Measurements from ENCODE around the gene SHROOM4. TPM values are rescaled to one million over a fixed set of nuclear protein-coding genes. Genes with fewer than 3 reads are reported as not detected.

The SHROOM4 gene
- total RNA-seq, 1 donor from 2014 or later = 1.7 TPM

GRCh38 chrX:50615570-50616158, 198.3 kb downstream of the SHROOM4 start:
- no peak for DNase-seq

DNA sequence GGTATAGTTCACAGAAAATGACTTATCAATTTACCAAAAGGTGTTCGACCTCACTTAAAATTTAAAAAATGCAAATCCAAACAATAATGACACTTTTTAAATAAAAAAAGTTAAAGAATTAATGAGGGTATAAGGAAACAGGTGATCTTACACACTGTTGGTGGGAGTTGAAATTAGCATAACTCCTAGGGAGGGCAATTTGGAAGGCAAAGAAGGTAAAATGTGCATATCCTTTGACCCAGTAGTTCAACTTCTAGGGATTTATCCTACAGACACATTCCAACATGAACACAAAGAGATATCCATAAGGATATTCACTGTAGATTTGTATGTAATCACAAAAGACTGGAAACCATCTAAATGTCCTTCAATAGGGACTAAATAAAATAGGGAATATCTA, 199.5 kb downstream of the SHROOM4 start:
- DNase-seq = no peak

DNA sequence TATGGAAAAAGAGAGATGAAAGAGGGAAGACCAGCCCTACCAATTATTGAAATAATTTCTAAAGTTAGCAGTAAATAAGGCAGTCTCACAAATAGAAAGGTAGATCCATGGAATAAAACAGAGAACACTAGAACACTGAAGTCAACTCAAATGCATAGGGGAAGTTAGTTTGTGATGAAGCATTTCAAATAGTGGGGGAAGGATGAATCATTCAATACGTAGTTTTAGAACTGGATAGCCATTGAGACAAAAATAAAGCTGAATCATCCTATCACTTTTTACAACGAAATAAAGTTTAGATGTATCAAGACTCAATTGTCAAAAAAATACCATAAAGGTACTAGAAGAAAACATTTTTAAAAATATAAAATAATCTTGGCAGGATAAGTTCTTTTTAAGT, 200.1 kb downstream of the SHROOM4 start:
- no peak for DNase-seq

- DNase-seq = no peak
Measured at GRCh38 chrX:50609796-50610195, 204.2 kb downstream of the SHROOM4 start.

DNA sequence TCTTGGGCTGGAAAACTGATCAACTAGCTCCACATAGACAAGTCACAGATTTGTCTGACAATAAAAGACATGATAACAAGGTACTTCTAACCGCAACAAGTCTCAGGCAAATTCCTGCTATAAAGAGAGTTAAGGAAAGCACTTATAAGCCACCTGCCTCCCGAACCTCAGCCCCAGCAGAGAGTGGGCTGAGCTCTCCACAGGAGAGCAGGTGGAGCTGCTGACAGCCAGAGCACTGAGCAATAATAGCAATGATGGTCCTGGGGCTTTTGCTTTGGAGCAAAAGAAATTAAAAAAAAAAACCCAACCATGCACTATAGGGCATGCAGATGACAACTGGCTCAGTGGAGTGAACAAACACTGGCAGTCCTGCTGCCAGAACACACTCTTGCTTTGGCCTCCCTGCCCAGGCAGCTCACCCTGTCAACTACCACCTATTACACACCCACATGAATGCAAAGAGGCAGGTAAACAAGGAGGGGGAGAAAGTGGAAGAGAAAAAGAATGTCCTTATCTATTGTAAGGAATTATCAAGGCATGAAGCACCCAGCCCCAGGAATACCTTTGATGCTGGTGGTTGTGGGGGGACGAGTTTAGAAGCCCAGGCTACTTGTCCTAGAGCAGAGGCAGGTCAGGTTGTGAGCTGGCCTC, 207.6 kb downstream of the SHROOM4 start:
- DNase-seq = no peak

GRCh38 chrX:50596056-50596455, 217.9 kb downstream of the SHROOM4 start:
- DNase-seq = no peak

- no peak for DNase-seq
Measured at GRCh38 chrX:50594788-50595187, 219.2 kb downstream of the SHROOM4 start.

DNA sequence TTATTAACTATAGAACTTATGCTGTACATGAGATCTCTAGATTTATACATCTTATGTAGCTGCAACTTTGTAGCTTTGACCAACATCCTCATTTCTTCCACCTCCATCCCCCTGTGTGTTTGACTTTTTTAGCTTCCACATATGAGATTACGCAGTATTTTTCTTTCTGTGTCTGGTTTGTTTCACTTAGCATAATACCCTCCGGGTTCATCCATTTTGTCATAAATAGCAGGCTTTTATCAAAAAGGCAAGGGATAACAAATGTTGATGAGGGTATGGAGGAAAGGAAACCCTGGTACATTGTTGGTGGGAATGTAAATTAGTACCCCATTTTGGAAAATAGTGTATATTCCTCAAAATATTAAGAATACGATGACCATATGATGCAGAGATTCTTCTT, 227.0 kb downstream of the SHROOM4 start:
- no peak for DNase-seq

DNA sequence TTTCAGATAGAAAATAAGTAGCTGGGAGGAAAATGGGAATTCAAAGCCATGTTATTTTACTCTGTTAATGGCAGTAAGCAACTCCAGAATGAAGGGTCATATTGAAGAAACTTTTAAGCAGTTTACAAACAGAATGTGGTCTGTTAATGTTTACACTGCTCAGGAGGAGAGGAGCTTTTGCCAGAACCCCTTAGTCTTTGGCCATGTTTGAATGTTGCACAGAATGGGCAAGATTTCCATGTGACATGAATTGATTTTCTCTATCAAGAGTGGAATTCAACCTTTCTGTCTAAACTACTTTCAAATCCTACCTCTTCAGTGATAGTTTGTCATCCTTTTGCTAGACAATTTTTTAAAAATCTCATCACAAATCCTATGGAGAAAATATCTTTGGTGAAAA, 227.6 kb downstream of the SHROOM4 start:
- DNase-seq = no peak

GRCh38 chrX:50581405-50581804, 232.6 kb downstream of the SHROOM4 start:
- no peak for DNase-seq

- no peak for DNase-seq
Measured at GRCh38 chrX:50579955-50580354, 234.0 kb downstream of the SHROOM4 start.

GRCh38 chrX:50577326-50577725, 236.7 kb downstream of the SHROOM4 start:
- DNase-seq = no peak

DNA sequence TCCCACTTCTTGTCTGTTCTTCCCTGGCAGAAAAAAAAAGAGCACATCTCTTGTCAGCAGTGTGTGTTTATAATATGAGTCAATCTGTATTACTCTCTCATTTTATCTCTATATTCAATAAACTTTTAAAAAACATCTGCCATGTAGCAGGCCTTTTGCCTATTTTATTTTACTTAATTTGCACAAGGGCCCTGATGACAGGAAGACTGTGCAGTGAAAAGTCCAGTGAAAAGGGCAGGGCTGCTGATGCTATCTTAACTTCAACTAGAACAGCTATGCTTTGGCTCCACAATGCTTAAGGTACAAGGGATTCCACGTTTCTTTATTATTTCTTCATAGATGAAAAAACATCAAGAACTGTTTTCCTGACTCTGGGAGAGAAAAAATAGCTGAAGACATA, 246.4 kb downstream of the SHROOM4 start:
- no peak for DNase-seq

- DNase-seq = no peak
Measured at GRCh38 chrX:50565718-50566117, 248.3 kb downstream of the SHROOM4 start.

Small RNAs within 50 kb of the gene (small RNA-seq; reads per million reads assigned to genes)
- not detected for gene RNU6-935P

Other genes starting within 250 kb of the SHROOM4 start
- gene BMP15, start 96.5 kb upstream of the SHROOM4 start, total RNA-seq = not detected